Neural cell (in vitro differentiated cells): ENCODE measurements around the gene GANC. TPM values are rescaled to one million over a fixed set of nuclear protein-coding genes. Genes with fewer than 3 reads are reported as not detected.

Experiments used
- H2AFZ ChIP-seq: fragments of 200-600, 300-800 bp; sonication (generic), shearing (Covaris generic); 2 replicates; pipeline ENCODE4 v1.6.0; 2014; ENCODE audit warnings: low read depth, mild to moderate bottlenecking, antibody characterized with exemption, low read length, moderate library complexity
- H3F3A ChIP-seq: fragments of 200-600 bp; shearing (Covaris generic); 2 replicates; pipeline ENCODE4 v1.6.1; 2016; ENCODE audit warnings: mild to moderate bottlenecking, moderate library complexity, mixed read lengths, antibody characterized with exemption, low read length; ENCODE audit not compliant: insufficient read depth, poor library complexity, severe bottlenecking
- H3K27ac ChIP-seq: fragments of 200-600, 300-800 bp; sonication (generic), shearing (Covaris generic); 2 replicates; pipeline ENCODE4 v1.5.1; 2014; ENCODE audit warnings: mild to moderate bottlenecking, low read length, moderate library complexity
- H3K27me3 ChIP-seq: fragments of 300-800, 200-600 bp; sonication (generic), shearing (Covaris generic); 2 replicates; pipeline ENCODE4 v1.6.0; 2014; ENCODE audit warnings: mild to moderate bottlenecking, low read depth, low read length, moderate library complexity; ENCODE audit not compliant: insufficient read depth
- H3K36me3 ChIP-seq: fragments of 300-800, 200-600 bp; sonication (generic), shearing (Covaris generic); 2 replicates; pipeline ENCODE4 v1.5.1; 2014; ENCODE audit warnings: mild to moderate bottlenecking, antibody characterized with exemption, low read length, moderate library complexity; ENCODE audit not compliant: insufficient read depth
- H3K4me2 ChIP-seq: fragments of 300-800, 200-600 bp; sonication (generic), shearing (Covaris generic); 2 replicates; pipeline ENCODE4 v1.6.0; 2014; ENCODE audit warnings: mild to moderate bottlenecking, low read length
- H3K4me3 ChIP-seq: fragments of 300-800, 200-600 bp; sonication (generic), shearing (Covaris generic); 2 replicates; pipeline ENCODE4 v1.5.1; 2014; ENCODE audit warnings: mild to moderate bottlenecking, low read length, moderate library complexity
- H3K79me2 ChIP-seq: fragments of 200-600 bp; shearing (Covaris generic); replicated peaks from 2 replicates; pipeline ENCODE4 v1.6.0; 2014; ENCODE audit warnings: mild to moderate bottlenecking, low read length, moderate library complexity; ENCODE audit not compliant: insufficient read depth
- H3K9ac ChIP-seq: fragments of 300-800, 200-600 bp; sonication (generic), shearing (Covaris generic); 2 replicates; pipeline ENCODE4 v1.6.1; 2016; ENCODE audit warnings: mild to moderate bottlenecking, low read length, mixed read lengths
- H3K9me2 ChIP-seq: fragments of 200-600 bp; shearing (Covaris generic); 2 replicates; pipeline ENCODE4 v1.6.1; 2016; ENCODE audit warnings: mild to moderate bottlenecking, low read length, mixed read lengths; ENCODE audit not compliant: insufficient read depth
- H3K9me3 ChIP-seq: fragments of 200-600, 300-800 bp; sonication (generic), shearing (Covaris generic); 2 replicates; pipeline ENCODE4 v1.6.1; 2016; ENCODE audit warnings: mild to moderate bottlenecking, mixed run types, low read length, moderate library complexity, mixed read lengths
- H4K20me1 ChIP-seq: fragments of 200-600 bp; shearing (Covaris generic); 2 replicates; pipeline ENCODE4 v1.6.1; 2016; ENCODE audit warnings: mild to moderate bottlenecking, mixed run types; ENCODE audit not compliant: insufficient read depth
- EP300 ChIP-seq: fragments of 450-650 bp; conservative IDR thresholded peaks from 2 replicates; pipeline ENCODE4 v1.6.1; 2014; ENCODE audit warnings: antibody characterized with exemption, mild to moderate bottlenecking, moderate library complexity; ENCODE audit not compliant: poor library complexity, severe bottlenecking
- EZH2 ChIP-seq: fragments of 200-600, 300-800 bp; shearing (Covaris generic), sonication (generic); IDR thresholded peaks from 2 replicates; pipeline ENCODE4 v1.6.1; 2014; ENCODE audit warnings: antibody characterized with exemption, low read length, borderline replicate concordance, mild to moderate bottlenecking; ENCODE audit not compliant: insufficient read depth, poor library complexity, severe bottlenecking
- MXI1 ChIP-seq: fragments of 450-650 bp; conservative IDR thresholded peaks from 2 replicates; pipeline ENCODE4 v1.6.1; 2014; ENCODE audit warnings: antibody characterized with exemption, mild to moderate bottlenecking; ENCODE audit not compliant: poor library complexity, severe bottlenecking
- POLR2AphosphoS5 ChIP-seq: IDR thresholded peaks from 2 replicates; pipeline ENCODE4 v1.6.1; 2012
- RAD21 ChIP-seq: fragments of 450-650 bp; conservative IDR thresholded peaks from 2 replicates; pipeline ENCODE4 v1.6.1; 2014; ENCODE audit warnings: antibody characterized with exemption, mild to moderate bottlenecking, moderate library complexity
- REST ChIP-seq: IDR thresholded peaks from 2 replicates; pipeline ENCODE4 v1.6.1; 2012; ENCODE audit warnings: borderline replicate concordance
- SMC3 ChIP-seq: fragments of 450-650 bp; conservative IDR thresholded peaks from 2 replicates; pipeline ENCODE4 v1.6.1; 2014; ENCODE audit warnings: antibody characterized with exemption, mild to moderate bottlenecking, moderate library complexity; ENCODE audit not compliant: poor library complexity
- TAF1 ChIP-seq: IDR thresholded peaks from 2 replicates; pipeline ENCODE4 v1.6.1; 2012; ENCODE audit warnings: low read depth
- polyA plus RNA-seq: library from polyadenylated mRNA; depleted of rRNA; stranded (reverse); fragments of >200 nt; gene quantifications from 2 replicates; pipeline ENCODE4 v1.2.3, GENCODE V29; 2014
- TF ChIP-seq, protein P1 (sequence below): fragments of 450-650 bp; IDR thresholded peaks from 2 replicates; pipeline ENCODE4 v1.5.1; 2014; ENCODE audit warnings: antibody characterized with exemption, mild to moderate bottlenecking, moderate library complexity; ENCODE audit not compliant: poor library complexity, severe bottlenecking

Gene GANC
- polyA plus RNA-seq, 1 donor from 2014 or later, result 6.0 TPM

- no peaks in the 10 kb centered on the region for H3K27me3 ChIP-seq
- H4K20me1 ChIP-seq, result no peaks in the 10 kb centered on the region
- no peak overlapping the region for H2AFZ ChIP-seq
- TF ChIP-seq TAF1, result no peak
- TF ChIP-seq EZH2, result no peak
- H3K9me3 ChIP-seq, result no peaks in the 10 kb centered on the region
- H3F3A ChIP-seq, result no peaks in the 10 kb centered on the region
- no peaks in the 10 kb centered on the region for H3K79me2 ChIP-seq
- H3K36me3 ChIP-seq, result no peaks in the 10 kb centered on the region
- no peaks in the 10 kb centered on the region for H3K9me2 ChIP-seq
- H3K9ac ChIP-seq, result no peak overlapping the region
- no peak overlapping the region for H3K4me2 ChIP-seq
- H3K27ac ChIP-seq, result no peak overlapping the region
- no peak overlapping the region for H3K4me3 ChIP-seq
Observed at GRCh38 chr15:42368096-42368495, 95.1 kb downstream of the GANC start.

DNA sequence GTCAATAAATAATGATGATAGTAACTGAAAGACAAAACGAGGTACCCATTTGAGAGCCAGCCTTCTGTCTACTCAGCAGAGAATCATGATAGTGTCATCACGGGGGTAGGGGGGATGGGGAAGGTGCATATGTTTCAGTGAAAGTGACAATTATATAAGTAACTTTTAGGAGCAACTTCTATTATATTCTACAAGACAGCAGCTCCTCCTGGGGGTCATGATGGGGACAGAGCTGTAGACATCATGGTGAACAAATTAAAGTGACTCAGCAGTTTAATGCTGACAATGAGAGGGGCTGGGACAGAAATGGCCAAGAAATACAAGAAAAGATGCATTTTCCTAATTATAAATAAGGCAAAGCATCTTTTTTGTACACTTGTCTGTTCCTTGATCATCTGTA is 98.1 kb downstream of the GANC start:
- Histone ChIP-seq H3F3A (no peaks in the 10 kb centered on the region), H4K20me1 (no peaks in the 10 kb centered on the region), H3K9me2 (no peaks in the 10 kb centered on the region), H2AFZ (no peak overlapping the region), H3K79me2 (no peaks in the 10 kb centered on the region), H3K9ac (no peak overlapping the region), H3K9me3 (no peaks in the 10 kb centered on the region), H3K4me3 (no peak overlapping the region), H3K36me3 (no peaks in the 10 kb centered on the region), H3K4me2 (no peak overlapping the region), H3K27ac (no peak overlapping the region), H3K27me3 (no peaks in the 10 kb centered on the region)
- TF ChIP-seq SMC3 (no peak), REST (no peak), MXI1 (no peak), RAD21 (no peak)

DNA sequence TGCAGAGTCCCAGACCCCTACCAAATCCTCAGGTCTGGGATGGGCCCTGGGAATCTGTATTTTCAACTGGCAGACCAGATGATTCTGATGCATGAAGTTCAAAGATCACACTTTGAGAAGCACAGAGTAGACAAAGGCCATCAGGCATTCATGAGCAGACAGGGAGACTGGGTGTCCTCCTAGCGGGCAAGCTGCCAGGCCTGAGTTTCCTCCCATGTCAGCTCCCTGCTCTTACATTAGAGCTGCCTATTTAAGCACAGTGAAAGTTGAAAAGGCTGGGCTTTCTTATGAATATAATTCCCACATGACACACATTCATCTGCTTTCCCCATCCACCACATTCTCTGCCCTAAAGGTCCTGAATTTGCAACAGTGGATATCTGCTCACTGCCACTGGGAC is 100.3 kb downstream of the GANC start:
- Histone ChIP-seq H3K27ac (no peak overlapping the region), H3K79me2 (no peaks in the 10 kb centered on the region), H2AFZ (no peak overlapping the region), H3K9me3 (no peaks in the 10 kb centered on the region), H3F3A (no peaks in the 10 kb centered on the region), H3K9me2 (no peaks in the 10 kb centered on the region), H3K9ac (no peak overlapping the region), H3K4me3 (no peak overlapping the region), H3K36me3 (no peaks in the 10 kb centered on the region), H4K20me1 (no peaks in the 10 kb centered on the region), H3K4me2 (no peak overlapping the region), H3K27me3 (no peaks in the 10 kb centered on the region)
- TF ChIP-seq, protein P1, sequence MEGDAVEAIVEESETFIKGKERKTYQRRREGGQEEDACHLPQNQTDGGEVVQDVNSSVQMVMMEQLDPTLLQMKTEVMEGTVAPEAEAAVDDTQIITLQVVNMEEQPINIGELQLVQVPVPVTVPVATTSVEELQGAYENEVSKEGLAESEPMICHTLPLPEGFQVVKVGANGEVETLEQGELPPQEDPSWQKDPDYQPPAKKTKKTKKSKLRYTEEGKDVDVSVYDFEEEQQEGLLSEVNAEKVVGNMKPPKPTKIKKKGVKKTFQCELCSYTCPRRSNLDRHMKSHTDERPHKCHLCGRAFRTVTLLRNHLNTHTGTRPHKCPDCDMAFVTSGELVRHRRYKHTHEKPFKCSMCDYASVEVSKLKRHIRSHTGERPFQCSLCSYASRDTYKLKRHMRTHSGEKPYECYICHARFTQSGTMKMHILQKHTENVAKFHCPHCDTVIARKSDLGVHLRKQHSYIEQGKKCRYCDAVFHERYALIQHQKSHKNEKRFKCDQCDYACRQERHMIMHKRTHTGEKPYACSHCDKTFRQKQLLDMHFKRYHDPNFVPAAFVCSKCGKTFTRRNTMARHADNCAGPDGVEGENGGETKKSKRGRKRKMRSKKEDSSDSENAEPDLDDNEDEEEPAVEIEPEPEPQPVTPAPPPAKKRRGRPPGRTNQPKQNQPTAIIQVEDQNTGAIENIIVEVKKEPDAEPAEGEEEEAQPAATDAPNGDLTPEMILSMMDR, result no peak
- TF ChIP-seq REST, result no peak
- no peak for TF ChIP-seq EZH2
- no peak for TF ChIP-seq SMC3
- no peak for TF ChIP-seq RAD21
- TF ChIP-seq MXI1, result no peak
- TF ChIP-seq TAF1, result no peak
- TF ChIP-seq EP300, result no peak
- TF ChIP-seq POLR2AphosphoS5, result no peak
